GM12872 (cell line): ENCODE results near the gene NDRG4.
A peak's percentile ranks its signal among the peaks of the same experiment; 100 is the strongest.

Experiments used
- CTCF ChIP-seq: IDR thresholded peaks from 3 replicates; pipeline ENCODE4 v1.5.1; 2011; ENCODE audit warnings: low read depth, mild to moderate bottlenecking, low read length, moderate library complexity; ENCODE audit not compliant: insufficient read depth

NDRG4 gene

GRCh38 chr16:58509256-58510096 is 9.5 kb downstream of the NDRG4 start:
- TF ChIP-seq CTCF = no peak

- TF ChIP-seq CTCF = no peak
These were observed 10.3 kb downstream of the NDRG4 start for GRCh38 chr16:58510097-58510775.

- TF ChIP-seq CTCF = no peak
These were observed 11.1 kb downstream of the NDRG4 start for GRCh38 chr16:58510776-58511628.

GRCh38 chr16:58511933-58512815 is 12.2 kb downstream of the NDRG4 start:
- peak; percentile 85 for TF ChIP-seq CTCF

- TF ChIP-seq CTCF = no peak
These were observed 13.9 kb downstream of the NDRG4 start for GRCh38 chr16:58513874-58514273.

- TF ChIP-seq CTCF = peak; percentile 23; the same call in 1 of the 3 replicates
These were observed 15.4 kb downstream of the NDRG4 start, which contains the start of gene SETD6 for GRCh38 chr16:58515125-58515870. TSS of gene SETD6 (plus strand) at chr16:58515517. CDS start at chr16:58515538, 21 bp downstream.
